Keratinocyte (primary cell): ENCODE measurements around the gene PLD5. TPM values are rescaled to one million over a fixed set of nuclear protein-coding genes. Genes with fewer than 3 reads are reported as not detected.
"Not testable (repeated sequence)": the region's sequence is repeated elsewhere in the genome, so short reads cannot be mapped to it uniquely, and the experiment has no call there.

Experiments
- DNase-seq: peaks from one replicate; pipeline ENCODE4 v3.0.0-alpha.2; 2011; ENCODE audit warnings: low read depth, missing footprints, low spot score
- FAIRE-seq: peaks from 2 replicates; lab custom pipeline; 2011; peaks lifted over from hg19 to GRCh38; lab: Jason Lieb, UNC
- H2AFZ ChIP-seq: 2 replicates; pipeline ENCODE4 v1.6.0; 2012; ENCODE audit warnings: low read length, control low read depth, inconsistent platforms; ENCODE audit not compliant: control insufficient read depth
- H3K27ac ChIP-seq: 2 replicates; pipeline ENCODE4 v1.5.1; 2011; ENCODE audit warnings: low read length; ENCODE audit not compliant: control insufficient read depth, insufficient read depth
- H3K27me3 ChIP-seq: 3 replicates; pipeline ENCODE4 v1.6.0; 2011; ENCODE audit warnings: low read length; ENCODE audit not compliant: control insufficient read depth, insufficient read depth; ENCODE audit errors: extremely low read depth
- H3K36me3 ChIP-seq, 2 experiments: 2 replicates in 1 of 2; 3 replicates in 1 of 2; pipeline ENCODE4 v1.5.1; 2011; ENCODE audit warnings: low read length in 2 of 2, mild to moderate bottlenecking in 1 of 2; ENCODE audit not compliant: control insufficient read depth in 2 of 2, insufficient read depth in 2 of 2; ENCODE audit errors: extremely low read depth in 1 of 2
- H3K4me1 ChIP-seq: 3 replicates; pipeline ENCODE4 v1.5.1; 2011; ENCODE audit warnings: low read length; ENCODE audit not compliant: control insufficient read depth, insufficient read depth; ENCODE audit errors: extremely low read depth
- H3K4me2 ChIP-seq: 3 replicates; pipeline ENCODE4 v1.6.0; 2011; ENCODE audit warnings: low read depth, low read length; ENCODE audit not compliant: control insufficient read depth, insufficient read depth; ENCODE audit errors: extremely low read depth
- H3K4me3 ChIP-seq, 3 experiments: fragments of 200-600 bp in 1 of 3; sonication (generic) in 1 of 3; 2 replicates in 2 of 3; 3 replicates in 1 of 3; pipeline ENCODE4 v1.5.1; 2011 to 2016; ENCODE audit warnings: low read length in 3 of 3, mild to moderate bottlenecking in 3 of 3, control low read depth in 2 of 3, inconsistent platforms in 1 of 3, low read depth in 1 of 3, mixed read lengths in 1 of 3, mixed run types in 1 of 3, moderate library complexity in 1 of 3; ENCODE audit not compliant: control insufficient read depth in 2 of 3, insufficient read depth in 2 of 3; ENCODE audit errors: extremely low read depth in 1 of 3
- H3K79me2 ChIP-seq: 2 replicates; pipeline ENCODE4 v1.6.0; 2012; ENCODE audit warnings: low read length; ENCODE audit not compliant: control insufficient read depth, insufficient read depth
- H3K9ac ChIP-seq: 3 replicates; pipeline ENCODE4 v1.6.0; 2011; ENCODE audit warnings: low read length; ENCODE audit not compliant: control insufficient read depth, insufficient read depth; ENCODE audit errors: extremely low read depth
- H3K9me1 ChIP-seq: 3 replicates; pipeline ENCODE4 v1.6.0; 2011; ENCODE audit warnings: low read length; ENCODE audit not compliant: control insufficient read depth, insufficient read depth; ENCODE audit errors: extremely low read depth
- H3K9me3 ChIP-seq: 2 replicates; pipeline ENCODE4 v1.5.1; 2012; ENCODE audit warnings: low read depth, low read length; ENCODE audit not compliant: control insufficient read depth
- H4K20me1 ChIP-seq: 3 replicates; pipeline ENCODE4 v1.6.0; 2011; ENCODE audit warnings: low read length; ENCODE audit not compliant: control insufficient read depth, insufficient read depth; ENCODE audit errors: extremely low read depth
- CTCF ChIP-seq, 3 experiments: IDR thresholded peaks in 1 of 3; conservative IDR thresholded peaks in 1 of 3; optimal IDR thresholded peaks in 1 of 3; 2 replicates in 2 of 3; 3 replicates in 1 of 3; pipeline versions ENCODE3 to v1.5.1; 2011; ENCODE audit warnings: low read length in 3 of 3, mild to moderate bottlenecking in 3 of 3, moderate library complexity in 2 of 3, control low read depth in 1 of 3, inconsistent platforms in 1 of 3; ENCODE audit not compliant: insufficient read depth in 2 of 3; ENCODE audit errors: extremely low read depth in 1 of 3
- EZH2 ChIP-seq: IDR thresholded peaks from one replicate; pipeline ENCODE4 v1.6.1; 2012; ENCODE audit warnings: inconsistent platforms, mild to moderate bottlenecking, low read length, moderate library complexity
- dilution Hi-C: fragments of 300-500 bp; cut with MboI; formaldehyde crosslinking; loops from one replicate; pipeline ENCODE4 v1.7.0; 2020; ENCODE audit warnings: low sequenced_read_pairs; ENCODE audit not compliant: extremely low pct_ligation_motif_present
- polyA plus RNA-seq, 5 experiments: library from polyadenylated mRNA; depleted of rRNA in 3 of 5; stranded (reverse) in 3 of 5; stranded (forward) in 1 of 5; unstranded in 1 of 5; fragments of >200 nt; gene quantifications; 1 replicate in 1 of 5; 2 replicates in 3 of 5; 3 replicates in 1 of 5; pipeline versions ENCODE4 v1.2.1 to v1.2.3, GENCODE V29; 2011 to 2012; ENCODE audit warnings: missing spikeins in 2 of 5, low read depth in 1 of 5, low replicate concordance in 1 of 5

Gene PLD5
- polyA plus RNA-seq, 1 donor (not counting 4 experiments of a cell fraction or from before 2014, with no cell fraction given) = 7.2 TPM

- Histone ChIP-seq H3K27ac (no peak overlapping the region), H4K20me1 (no peaks in the 10 kb centered on the region), H3K4me2 (no peak overlapping the region), H3K4me1 (no peaks in the 10 kb centered on the region), H3K36me3 (no peaks in the 10 kb centered on the region), H3K9me3 (no peaks in the 10 kb centered on the region), H3K9ac (no peak overlapping the region), H3K9me1 (no peaks in the 10 kb centered on the region), H3K79me2 (no peaks in the 10 kb centered on the region), H3K27me3 (no peaks in the 10 kb centered on the region), H3K4me3 (no peak overlapping the region), H2AFZ (no peak overlapping the region)
- DNase-seq (no peak), FAIRE-seq (no peak)
- dilution Hi-C loops = no loop called here
- TF ChIP-seq CTCF (optimal IDR thresholded peaks at IDR 0.05 in 1 of 3, IDR thresholded peaks at IDR 0.05 in 1 of 3, conservative IDR thresholded peaks at IDR 0.05 in 1 of 3; ENCODE audit: extremely low read depth in 1 of 3, insufficient read depth in 2 of 3, low read length in 3 of 3) = no peak
- TF ChIP-seq EZH2 = no peak
Measured at GRCh38 chr1:242120432-242120831, 404.1 kb downstream of the PLD5 start.

- no peaks in the 10 kb centered on the region for H3K27me3 ChIP-seq
- no peaks in the 10 kb centered on the region for H3K9me3 ChIP-seq
- H4K20me1 ChIP-seq = no peaks in the 10 kb centered on the region
- no peak overlapping the region for H3K9ac ChIP-seq
- no peak for FAIRE-seq
- H3K36me3 ChIP-seq = peaks cover 0 to 2% of the 10 kb centered on the region in 2 experiments
- TF ChIP-seq EZH2 = no peak
- no peak for TF ChIP-seq CTCF (optimal IDR thresholded peaks at IDR 0.05 in 1 of 3, IDR thresholded peaks at IDR 0.05 in 1 of 3, conservative IDR thresholded peaks at IDR 0.05 in 1 of 3; ENCODE audit: extremely low read depth in 1 of 3, insufficient read depth in 2 of 3, low read length in 3 of 3)
- no peaks in the 10 kb centered on the region for H3K4me1 ChIP-seq
- no peak overlapping the region for H3K4me2 ChIP-seq
- no peak overlapping the region for H3K4me3 ChIP-seq
- H3K27ac ChIP-seq = no peak overlapping the region
- dilution Hi-C loops = no loop called here
- no peaks in the 10 kb centered on the region for H3K9me1 ChIP-seq
- H3K79me2 ChIP-seq = no peaks in the 10 kb centered on the region
- no peak overlapping the region for H2AFZ ChIP-seq
- DNase-seq = no peak
Measured at GRCh38 chr1:242100921-242101320, 423.6 kb downstream of the PLD5 start.

GRCh38 chr1:242097283-242097682, 427.2 kb downstream of the PLD5 start:
- H2AFZ ChIP-seq, H3K36me3 ChIP-seq, H3K27ac ChIP-seq, dilution Hi-C loops, H3K9me1 ChIP-seq, H3K27me3 ChIP-seq, H3K79me2 ChIP-seq, H3K4me1 ChIP-seq, H3K9ac ChIP-seq, H4K20me1 ChIP-seq, H3K9me3 ChIP-seq, DNase-seq, H3K4me2 ChIP-seq, FAIRE-seq, H3K4me3 ChIP-seq: not testable (repeated sequence)
